GM23338 (cell line): ENCODE measurements around the gene LDLRAD3. TPM values are rescaled to one million over a fixed set of nuclear protein-coding genes. Genes with fewer than 3 reads are reported as not detected.
A peak's percentile ranks its signal among the peaks of the same experiment; 100 is the strongest.

Experiments
- ATAC-seq: fragments of 200-7000 bp; cut with Tn5 transposase; 3 replicates; pipeline ENCODE4 v1.9.1; 2020
- DNase-seq: peaks from one replicate; pipeline ENCODE4 v3.0.0-alpha.2; 2015; ENCODE audit warnings: low spot score
- H2AFZ ChIP-seq: fragments of 200-600 bp; sonication (generic); 2 replicates; pipeline ENCODE4 v1.8.0; 2016; ENCODE audit warnings: antibody characterized with exemption, mild to moderate bottlenecking, moderate library complexity
- H3F3A ChIP-seq: fragments of 200-600 bp; sonication (generic); replicated peaks from 2 replicates; pipeline ENCODE4 v1.8.0; 2017; ENCODE audit warnings: antibody characterized with exemption, mixed run types, low read depth
- H3K27ac ChIP-seq: fragments of 200-600 bp; sonication (generic); 2 replicates; pipeline ENCODE4 v1.6.1; 2016; ENCODE audit warnings: low read depth
- H3K27me3 ChIP-seq: fragments of 200-600 bp; sonication (generic); 2 replicates; pipeline ENCODE4 v1.8.0; 2016; ENCODE audit warnings: mild to moderate bottlenecking, mixed run types, moderate library complexity; ENCODE audit not compliant: insufficient read depth
- H3K36me3 ChIP-seq: fragments of 200-600 bp; sonication (generic); 2 replicates; pipeline ENCODE4 v1.8.0; 2016; ENCODE audit warnings: mild to moderate bottlenecking; ENCODE audit not compliant: insufficient read depth
- H3K4me1 ChIP-seq: fragments of 200-600 bp; sonication (generic); 2 replicates; pipeline ENCODE4 v1.8.0; 2016; ENCODE audit warnings: mild to moderate bottlenecking, moderate library complexity; ENCODE audit not compliant: insufficient read depth
- H3K4me2 ChIP-seq: fragments of 200-600 bp; sonication (generic); 2 replicates; pipeline ENCODE4 v1.7.1; 2017; ENCODE audit warnings: mixed run types
- H3K4me3 ChIP-seq: fragments of 200-600 bp; sonication (generic); 2 replicates; pipeline ENCODE4 v1.6.1; 2016; ENCODE audit warnings: mixed run types
- H3K79me2 ChIP-seq: fragments of 200-600 bp; sonication (generic); replicated peaks from 2 replicates; pipeline ENCODE4 v1.8.0; 2017; ENCODE audit warnings: mild to moderate bottlenecking; ENCODE audit not compliant: insufficient read depth
- H3K9me2 ChIP-seq: fragments of 200-600 bp; sonication (generic); 2 replicates; pipeline ENCODE4 v1.8.0; 2017; ENCODE audit not compliant: insufficient read depth
- H4K20me1 ChIP-seq: fragments of 200-600 bp; sonication (generic); replicated peaks from 2 replicates; pipeline ENCODE4 v1.8.0; 2017; ENCODE audit warnings: mild to moderate bottlenecking; ENCODE audit not compliant: insufficient read depth
- H3K27ac Mint-ChIP-seq: 2 replicates; pipeline ENCODE4 v1.8.0; 2020; ENCODE audit warnings: inconsistent platforms, mild to moderate bottlenecking, moderate library complexity, mixed read lengths
- H3K27me3 Mint-ChIP-seq: 3 replicates; pipeline ENCODE4 v1.8.0; 2022; ENCODE audit warnings: low read depth, mild to moderate bottlenecking, moderate library complexity, mixed read lengths, inconsistent platforms; ENCODE audit not compliant: insufficient read depth, poor library complexity
- H3K36me3 Mint-ChIP-seq: 3 replicates; pipeline ENCODE4 v1.8.0; 2021; ENCODE audit warnings: low read depth, mild to moderate bottlenecking, inconsistent platforms, moderate library complexity, mixed read lengths
- H3K4me1 Mint-ChIP-seq: 3 replicates; pipeline ENCODE4 v1.8.0; 2020; ENCODE audit warnings: mild to moderate bottlenecking, inconsistent platforms, mixed read lengths
- H3K4me3 Mint-ChIP-seq: 3 replicates; pipeline ENCODE4 v1.8.0; 2021; ENCODE audit warnings: moderate library complexity, mild to moderate bottlenecking, inconsistent platforms, mixed read lengths
- H3K9me3 Mint-ChIP-seq: 3 replicates; pipeline ENCODE4 v1.8.0; 2020; ENCODE audit warnings: moderate library complexity, mild to moderate bottlenecking, inconsistent platforms, mixed read lengths
- CREB1 ChIP-seq: fragments of 250-450 bp; sonication (Bioruptor Pico); IDR thresholded peaks from 2 replicates; pipeline ENCODE4 v1.5.0; 2020; ENCODE audit warnings: low read depth, mild to moderate bottlenecking, moderate library complexity
- CTCF ChIP-seq, 2 experiments: fragments of 200-600 bp in 1 of 2; sonication (generic) in 1 of 2; conservative IDR thresholded peaks; 2 replicates each; pipeline versions ENCODE4 v1.5.1 to v1.6.1; 2016 to 2017; ENCODE audit warnings: antibody characterized with exemption in 2 of 2, low read depth in 2 of 2, mild to moderate bottlenecking in 2 of 2, moderate library complexity in 1 of 2
- EZH2phosphoT487 ChIP-seq: fragments of 200-600 bp; sonication (generic); IDR thresholded peaks from one replicate; pipeline ENCODE4 v1.8.1; 2018; ENCODE audit warnings: antibody characterized with exemption; ENCODE audit not compliant: unreplicated experiment
- JUNB ChIP-seq: IDR thresholded peaks from one replicate; pipeline ENCODE4 v1.6.1; 2016; ENCODE audit warnings: antibody characterized with exemption; ENCODE audit not compliant: unreplicated experiment
- NANOG ChIP-seq: IDR thresholded peaks from 2 replicates; pipeline ENCODE4 v1.6.1; 2016; ENCODE audit warnings: antibody characterized with exemption, borderline replicate concordance
- POLR2AphosphoS5 ChIP-seq: IDR thresholded peaks from 2 replicates; pipeline ENCODE4 v1.6.1; 2016; ENCODE audit warnings: antibody characterized with exemption, low read depth
- REST ChIP-seq: IDR thresholded peaks from one replicate; pipeline ENCODE4 v1.6.1; 2018; ENCODE audit warnings: antibody characterized with exemption; ENCODE audit not compliant: unreplicated experiment
- STAT1 ChIP-seq: IDR thresholded peaks from one replicate; pipeline ENCODE4 v1.6.1; 2016; ENCODE audit warnings: antibody characterized with exemption; ENCODE audit not compliant: unreplicated experiment
- ZNF114 ChIP-seq: fragments of 250-450 bp; sonication (Bioruptor Pico); IDR thresholded peaks from 2 replicates; pipeline ENCODE4 v1.5.0; 2020; ENCODE audit warnings: mild to moderate bottlenecking, moderate library complexity
- ZNF462 ChIP-seq: fragments of 250-450 bp; sonication (Bioruptor Pico); IDR thresholded peaks from 2 replicates; pipeline ENCODE4 v1.5.0; 2020; ENCODE audit warnings: mild to moderate bottlenecking, moderate library complexity
- polyA plus RNA-seq: library from polyadenylated mRNA; unstranded; fragments of >200 nt; fragmentation: Nextera tagmentation; extraction: Ambion mirVana; gene quantifications from 2 replicates; pipeline ENCODE4 v1.2.1, GENCODE V29; 2016
- total RNA-seq: library from RNA; depleted of rRNA; stranded (reverse); fragments of >200 nt; shearing (Covaris generic); gene quantifications from 2 replicates; pipeline ENCODE4 v1.2.3, GENCODE V29; 2014

LDLRAD3 gene
- total and polyA plus RNA-seq, 2 experiments from 2014 or later: 8.5 to 19.4 TPM

- H3K27me3 Mint-ChIP-seq: peaks cover 13% of the 10 kb centered on the region
- H3K36me3 ChIP-seq: 0 out of 2 replicates have a peak, but pooled peaks cover 4% of the 10 kb centered on the region
- H3K4me3 Mint-ChIP-seq: no peak overlapping the region; the same call in 2 of the 3 replicates
- peak overlapping the region; percentile 11; the same call in 1 of the 2 replicates for H3K4me2 ChIP-seq
- H3K4me3 ChIP-seq: no peak overlapping the region
- no peak overlapping the region for H3K27ac ChIP-seq
- no peaks in the 10 kb centered on the region for H3K27me3 ChIP-seq
- peak overlapping the region; percentile 63 for H3K27ac Mint-ChIP-seq
- H4K20me1 ChIP-seq: peaks cover 10% of the 10 kb centered on the region
- H3K4me1 ChIP-seq: peaks cover 41% of the 10 kb centered on the region
- no peaks in the 10 kb centered on the region for H3F3A ChIP-seq
- DNase-seq (peak; percentile 42), ATAC-seq (peak; percentile 90)
- H3K9me2 ChIP-seq: 0 out of 2 replicates have a peak, but pooled peaks cover 6% of the 10 kb centered on the region
- H3K36me3 Mint-ChIP-seq: peaks cover 47% of the 10 kb centered on the region
- peaks cover 30% of the 10 kb centered on the region for H3K9me3 Mint-ChIP-seq
- H2AFZ ChIP-seq: no peak overlapping the region
- TF ChIP-seq JUNB: no peak
- no peak for TF ChIP-seq POLR2AphosphoS5
- no peak for TF ChIP-seq STAT1
- TF ChIP-seq ZNF114 (CRISPR knock-in tag): no peak
- no peak for TF ChIP-seq ZNF462 (CRISPR knock-in tag)
- TF ChIP-seq EZH2phosphoT487: no peak
- no peak for TF ChIP-seq CTCF (conservative IDR thresholded peaks at IDR 0.05; ENCODE audit: low read depth in 2 of 2)
- no peak for TF ChIP-seq REST
- TF ChIP-seq CREB1: no peak
- TF ChIP-seq NANOG: no peak
- peaks cover 95% of the 10 kb centered on the region for H3K79me2 ChIP-seq
- H3K4me1 Mint-ChIP-seq: peaks cover 54% of the 10 kb centered on the region
Measured at GRCh38 chr11:35978183-35978582, 34.3 kb downstream of the LDLRAD3 start.
